Glomerular visceral epithelial cell (primary cell): Measurements from ENCODE around the gene DCST2.

Experiments used
- DNase-seq: peaks from one replicate; pipeline ENCODE4 v3.0.0-alpha.2; 2016; ENCODE audit errors: extremely low spot score

DCST2 gene

DNA sequence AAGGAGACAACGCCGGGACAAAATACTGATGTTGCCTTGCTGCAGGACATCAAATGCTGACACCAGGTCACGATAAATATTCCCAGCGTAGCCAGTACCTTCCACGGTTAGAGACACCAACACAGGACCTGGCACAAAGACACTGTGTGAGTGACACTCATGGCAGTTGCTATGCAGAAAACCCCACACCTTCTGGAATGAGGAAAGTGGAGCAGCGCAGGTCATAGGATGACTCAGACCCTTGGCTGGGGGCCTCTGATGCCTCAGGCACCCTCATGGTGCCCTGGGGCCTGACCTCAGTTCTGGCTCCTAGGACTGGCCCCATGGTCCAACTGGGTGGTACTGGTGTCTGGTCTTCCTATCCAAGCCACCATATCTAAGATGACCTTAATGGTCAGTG lies 7.0 kb downstream of the DCST2 start:
- peak; percentile 57 for DNase-seq

DNA sequence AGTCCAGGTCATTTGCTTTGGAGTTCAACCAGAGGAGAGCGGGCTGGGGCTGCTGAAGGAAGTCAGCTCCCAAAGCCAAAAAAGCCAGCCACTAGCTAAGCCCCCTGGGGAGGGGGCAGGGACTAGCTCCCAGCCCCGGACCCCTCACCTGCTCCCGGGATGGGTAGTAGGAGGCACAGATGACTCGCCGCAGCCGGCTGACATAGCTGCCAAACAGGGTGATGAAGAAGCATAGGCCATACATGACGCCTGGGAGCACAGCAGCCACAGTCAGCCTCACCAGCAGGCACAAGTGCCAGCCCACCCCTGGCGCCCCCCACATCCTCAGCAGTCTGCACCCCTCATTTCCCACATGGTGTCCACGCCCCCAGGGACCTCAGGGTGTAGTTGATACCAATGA lies 7.4 kb downstream of the DCST2 start:
- DNase-seq, result no peak

DNA sequence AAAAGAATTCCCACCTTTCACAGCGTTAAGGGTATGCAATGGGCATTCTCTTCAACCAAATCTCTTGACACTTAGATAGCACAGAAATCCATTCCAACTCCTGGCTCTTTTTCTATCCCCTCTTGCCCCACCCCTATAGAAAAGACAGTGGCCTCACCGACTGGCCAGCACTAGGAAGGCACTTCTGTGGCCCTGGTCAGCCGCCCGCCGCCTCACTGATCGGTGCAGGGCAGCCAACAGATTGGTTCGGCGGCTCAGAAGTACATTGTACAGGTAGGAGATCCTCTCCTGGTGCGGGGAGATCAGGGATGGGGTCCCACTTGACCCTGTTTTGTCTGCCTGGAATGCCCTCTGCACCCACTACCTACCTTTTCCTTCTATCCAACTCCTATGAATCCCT lies 9.3 kb downstream of the DCST2 start:
- no peak for DNase-seq

DNA sequence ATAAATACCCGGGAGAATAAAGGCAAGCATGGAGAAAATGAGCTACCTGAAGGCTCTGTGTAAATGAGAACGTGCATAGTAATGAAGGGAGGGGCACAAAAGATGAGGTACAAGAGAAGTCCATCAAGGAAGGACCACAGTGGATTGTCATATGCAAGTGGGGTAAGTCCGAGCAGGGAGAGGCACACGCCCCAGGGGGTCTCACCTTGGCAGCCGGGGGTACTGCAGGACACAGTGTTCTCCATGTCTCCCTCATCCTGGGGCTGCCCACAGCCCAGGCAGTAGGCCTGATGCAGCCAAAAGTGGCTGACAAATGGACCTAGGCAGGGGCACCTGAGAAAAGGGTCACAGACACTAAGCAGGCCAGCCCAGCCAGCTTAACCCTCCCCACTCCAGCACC lies 10.0 kb downstream of the DCST2 start:
- no peak for DNase-seq

DNA sequence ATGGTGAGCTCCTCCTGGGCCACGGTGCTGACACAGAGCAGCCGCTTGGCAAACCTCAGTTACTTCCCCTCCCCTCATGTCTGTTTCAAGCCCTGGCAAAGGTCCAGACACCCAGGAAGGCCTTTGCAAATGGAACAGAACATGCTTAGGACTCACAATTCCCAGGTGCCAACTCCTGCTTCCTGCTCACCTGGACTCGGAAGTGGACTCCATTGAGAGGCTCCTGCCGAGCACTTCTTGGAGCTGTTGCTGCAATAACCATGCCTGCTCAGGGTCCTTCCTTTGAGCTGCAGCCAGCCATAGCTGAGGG lies 10.7 kb downstream of the DCST2 start:
- DNase-seq, result peak; percentile 26

DNA sequence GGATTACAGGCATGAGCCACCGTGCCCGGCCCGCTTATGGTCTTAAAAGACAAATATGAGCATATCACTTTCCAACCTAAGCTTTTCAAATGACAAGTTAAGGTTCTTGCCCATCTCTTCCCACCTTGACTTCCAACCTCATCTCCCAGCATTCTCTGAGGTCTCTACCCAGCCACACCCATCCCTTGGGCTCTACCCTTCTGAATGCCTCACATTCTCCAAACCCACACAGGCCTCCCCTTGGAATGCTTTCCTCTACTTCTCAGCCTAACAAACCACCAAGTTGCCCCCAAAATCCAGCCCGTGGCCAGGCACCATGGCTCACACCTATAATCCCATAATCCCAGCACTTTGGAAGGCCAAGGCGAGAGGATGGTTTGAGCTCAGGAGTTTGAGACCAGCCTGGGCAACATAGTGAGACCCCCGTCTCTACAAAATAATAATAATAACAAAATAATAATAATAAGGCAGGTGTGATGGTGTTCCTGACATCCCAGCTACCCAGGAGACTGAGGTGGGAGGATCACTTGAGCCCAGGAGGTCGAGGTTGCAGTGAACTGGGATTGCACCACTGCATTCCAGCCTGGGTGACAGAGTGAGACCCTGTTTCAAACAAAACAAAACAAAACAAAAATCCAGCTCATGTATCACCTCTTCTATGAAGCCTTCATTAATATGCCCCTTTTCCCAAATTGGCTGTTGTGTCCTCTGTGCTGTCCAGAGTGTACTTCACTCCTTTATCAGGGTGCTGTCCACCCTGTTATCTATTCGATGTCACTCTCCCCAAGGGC lies 11.2 kb downstream of the DCST2 start:
- DNase-seq, result no peak

DNA sequence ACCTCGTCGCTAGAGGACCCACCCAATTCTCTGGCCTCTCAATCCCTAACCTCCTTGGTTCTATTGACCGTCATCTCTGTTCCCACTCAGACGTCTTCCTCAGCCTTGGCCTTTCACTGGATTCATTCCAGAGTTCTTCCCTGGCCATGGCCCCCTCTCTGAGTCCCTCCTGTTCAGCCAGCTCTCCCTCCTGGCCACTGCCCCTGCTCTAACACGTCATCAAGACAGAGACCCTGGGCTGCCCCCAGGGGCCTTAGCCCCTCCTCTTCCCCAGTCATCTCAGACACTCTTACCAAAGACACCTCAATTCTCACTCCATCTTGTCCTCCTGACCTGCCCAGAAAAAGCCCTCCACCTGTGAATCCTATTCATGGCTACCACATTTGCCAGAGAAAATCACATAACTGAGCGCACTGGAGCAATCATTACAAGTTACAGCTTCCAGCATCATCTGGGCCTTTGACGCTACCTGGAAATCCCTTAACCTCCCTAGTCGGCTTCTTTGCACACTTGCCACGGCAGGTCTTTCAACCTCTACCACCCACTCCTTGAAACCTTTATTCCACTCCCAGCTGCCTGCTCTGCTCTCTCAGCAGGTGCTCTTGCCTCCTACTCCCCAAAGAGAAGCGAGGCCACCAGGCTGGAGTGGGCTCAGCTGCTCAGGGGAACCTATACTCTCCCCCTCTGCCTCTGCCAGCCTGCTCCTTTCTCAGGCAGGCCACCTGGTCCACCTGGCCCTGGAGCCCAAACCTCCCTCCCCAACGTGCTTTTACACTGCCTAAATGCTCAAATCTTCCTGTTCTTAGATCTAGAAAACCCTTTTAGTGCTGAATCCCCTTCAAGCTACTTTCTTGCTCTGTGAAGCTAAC lies 14.0 kb downstream of the DCST2 start:
- no peak for DNase-seq

DNA sequence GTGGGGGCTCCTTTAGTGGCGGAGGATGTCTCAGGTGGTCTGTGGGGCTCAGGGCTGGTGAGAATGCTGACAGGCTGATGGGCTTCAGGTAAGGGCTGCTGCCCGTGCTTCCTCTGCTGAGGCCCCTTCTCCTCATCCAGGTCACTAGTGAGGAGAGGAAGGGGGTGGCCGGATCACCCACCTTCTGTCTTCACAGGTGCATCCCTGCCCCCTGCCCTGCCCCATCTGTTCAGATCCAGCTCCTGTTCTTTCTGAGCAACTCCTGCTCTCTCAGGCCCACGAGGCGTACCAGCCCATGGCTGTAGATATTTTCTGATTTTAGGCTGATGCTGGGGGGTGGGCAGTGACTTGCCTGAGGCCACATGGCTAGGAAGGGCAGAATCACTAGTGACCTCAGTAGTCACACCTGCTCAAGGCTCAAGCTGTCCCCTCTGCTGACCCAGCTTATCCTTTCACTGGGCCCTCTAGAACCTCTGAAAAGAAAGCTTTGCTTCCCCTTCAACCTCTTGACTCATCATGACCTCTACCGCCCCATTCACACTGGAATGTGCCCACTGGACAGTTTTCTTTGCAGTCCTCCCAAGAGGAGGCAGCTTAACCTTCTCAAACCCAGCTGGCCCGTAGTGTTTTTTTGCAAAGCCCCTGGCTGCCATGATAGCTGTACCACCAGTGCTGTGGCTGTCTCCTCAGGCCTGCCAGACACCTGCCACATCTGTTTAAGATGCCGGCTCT lies 14.8 kb downstream of the DCST2 start:
- DNase-seq, result no peak

DNA sequence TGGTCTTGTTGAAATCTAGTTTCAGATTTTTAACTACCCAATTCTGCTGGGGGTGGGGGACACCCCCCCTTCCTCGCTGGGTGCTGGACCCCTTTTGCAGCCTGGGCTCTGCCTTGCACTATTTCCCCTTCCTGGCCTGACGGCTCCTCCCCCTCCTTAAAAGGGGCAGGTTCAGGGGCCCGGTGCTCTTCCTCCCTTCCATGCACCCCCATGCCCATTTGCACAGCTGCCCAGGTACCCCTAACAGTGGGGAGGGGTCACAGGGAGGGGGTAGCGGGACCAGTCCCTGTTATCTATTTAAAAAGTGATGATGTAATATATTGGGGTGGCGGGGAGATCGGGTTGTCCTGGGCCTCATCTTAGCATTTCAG lies 15.7 kb downstream of the DCST2 start:
- no peak for DNase-seq

DNA sequence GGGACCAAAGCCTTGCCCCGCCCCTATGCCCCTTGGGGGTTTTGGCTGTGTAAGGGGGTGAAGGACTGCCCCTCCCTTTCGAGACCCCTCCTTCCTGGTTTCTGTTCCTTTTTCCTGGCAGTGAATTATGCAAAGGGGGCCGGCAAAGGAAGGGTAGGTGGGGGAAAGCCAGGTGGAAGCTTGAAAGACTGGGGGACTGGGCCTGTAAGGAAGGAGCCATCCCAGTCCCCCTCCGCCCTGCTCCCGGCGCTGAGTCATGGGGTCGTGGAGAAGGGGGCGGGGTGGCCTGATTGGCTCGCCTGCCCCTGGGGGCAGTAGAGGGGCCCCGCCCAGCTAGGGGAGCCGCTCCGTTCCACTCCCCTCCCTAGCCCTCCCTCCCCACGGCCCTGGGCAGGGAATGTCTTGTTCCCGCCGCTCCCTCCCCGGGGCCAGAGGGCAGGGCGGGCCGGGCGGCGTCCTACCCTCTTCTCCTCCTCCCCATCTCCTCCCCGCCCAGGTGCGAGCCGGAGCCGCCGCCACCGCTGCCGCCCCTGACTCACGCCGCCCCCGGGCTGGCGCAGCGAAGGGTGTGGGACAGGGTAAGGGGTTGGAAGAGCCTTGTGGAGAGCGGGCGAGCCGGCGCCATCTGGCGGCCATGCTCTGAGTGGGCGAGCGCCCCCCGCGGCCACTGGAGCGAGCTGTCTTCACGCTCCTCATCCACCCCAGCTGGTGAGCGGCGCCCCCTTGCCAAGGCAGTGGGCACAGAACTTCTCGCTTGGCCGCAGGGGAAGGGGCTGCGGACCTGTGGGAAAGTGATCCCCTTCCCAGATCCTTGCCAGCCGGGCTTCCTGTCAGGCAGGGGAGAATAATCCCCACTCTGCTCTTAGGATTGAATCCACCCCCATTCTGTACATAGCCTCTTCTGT lies 16.3 kb downstream of the DCST2 start:
- peak; percentile 97 for DNase-seq

DNA sequence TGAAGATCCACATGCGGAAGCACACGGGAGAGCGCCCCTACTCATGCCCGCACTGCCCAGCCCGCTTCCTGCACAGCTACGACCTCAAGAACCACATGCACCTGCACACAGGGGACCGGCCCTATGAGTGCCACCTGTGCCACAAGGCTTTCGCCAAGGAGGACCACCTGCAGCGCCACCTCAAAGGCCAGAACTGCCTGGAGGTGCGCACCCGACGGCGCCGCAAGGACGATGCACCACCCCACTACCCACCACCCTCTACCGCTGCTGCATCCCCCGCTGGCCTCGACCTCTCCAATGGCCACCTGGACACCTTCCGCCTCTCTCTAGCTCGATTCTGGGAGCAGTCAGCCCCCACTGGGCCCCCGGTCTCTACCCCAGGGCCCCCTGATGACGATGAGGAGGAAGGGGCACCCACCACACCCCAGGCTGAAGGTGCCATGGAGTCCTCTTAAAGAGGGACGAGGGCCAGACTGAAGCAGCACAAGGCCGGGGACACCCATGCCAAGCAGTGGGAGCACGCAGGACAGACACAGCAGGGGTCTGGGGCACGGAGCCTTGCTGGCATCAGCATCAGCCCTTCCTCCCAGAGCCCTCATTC lies 17.2 kb downstream of the DCST2 start:
- no peak for DNase-seq

DNA sequence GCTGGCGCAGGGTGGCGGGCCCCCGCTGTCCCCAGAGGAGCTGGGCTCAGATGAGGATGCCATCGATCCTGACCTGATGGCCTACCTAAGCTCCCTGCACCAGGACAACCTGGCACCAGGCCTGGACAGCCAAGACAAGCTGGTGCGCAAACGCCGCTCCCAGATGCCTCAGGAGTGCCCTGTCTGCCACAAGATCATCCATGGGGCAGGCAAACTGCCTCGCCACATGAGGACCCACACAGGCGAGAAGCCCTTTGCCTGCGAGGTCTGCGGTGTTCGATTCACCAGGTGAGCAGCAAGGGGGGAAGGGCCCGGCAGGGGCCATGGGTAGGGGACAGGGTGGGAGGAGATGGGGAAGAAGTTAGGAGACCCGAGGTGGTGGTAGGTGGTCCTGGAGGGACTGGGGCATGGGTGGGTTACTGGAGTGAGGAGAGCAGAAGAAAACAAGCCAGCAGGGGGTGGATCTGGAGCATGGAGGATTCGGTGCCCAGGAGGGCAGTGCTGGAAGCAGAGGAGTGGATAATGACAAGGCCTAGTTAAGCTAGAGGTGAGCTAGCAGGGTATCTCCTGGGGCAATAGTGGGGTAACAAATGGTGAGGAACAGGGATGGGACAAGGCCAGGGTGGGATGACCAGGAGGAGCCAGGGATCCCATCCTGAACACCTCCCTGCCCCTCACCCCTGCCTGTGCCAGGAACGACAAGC lies 17.9 kb downstream of the DCST2 start:
- DNase-seq, result no peak

DNA sequence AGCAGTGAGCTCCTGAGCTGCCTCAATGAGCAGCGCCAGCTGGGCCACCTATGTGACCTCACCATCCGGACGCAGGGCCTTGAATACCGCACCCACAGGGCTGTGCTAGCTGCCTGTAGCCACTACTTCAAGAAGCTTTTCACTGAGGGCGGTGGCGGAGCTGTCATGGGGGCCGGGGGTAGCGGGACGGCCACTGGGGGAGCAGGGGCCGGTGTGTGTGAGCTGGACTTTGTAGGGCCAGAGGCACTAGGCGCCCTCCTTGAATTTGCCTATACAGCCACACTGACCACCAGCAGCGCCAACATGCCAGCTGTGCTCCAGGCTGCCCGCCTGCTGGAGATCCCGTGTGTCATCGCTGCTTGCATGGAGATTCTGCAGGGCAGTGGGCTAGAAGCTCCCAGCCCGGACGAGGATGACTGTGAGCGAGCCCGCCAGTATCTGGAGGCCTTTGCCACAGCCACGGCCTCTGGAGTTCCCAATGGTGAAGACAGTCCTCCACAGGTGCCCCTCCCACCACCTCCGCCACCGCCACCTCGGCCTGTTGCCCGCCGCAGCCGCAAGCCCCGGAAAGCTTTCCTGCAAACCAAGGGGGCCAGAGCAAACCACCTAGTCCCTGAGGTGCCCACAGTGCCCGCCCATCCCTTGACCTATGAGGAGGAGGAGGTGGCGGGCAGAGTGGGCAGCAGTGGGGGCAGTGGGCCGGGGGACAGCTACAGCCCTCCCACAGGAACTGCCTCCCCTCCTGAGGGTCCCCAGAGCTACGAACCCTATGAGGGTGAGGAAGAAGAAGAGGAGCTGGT lies 18.7 kb downstream of the DCST2 start:
- no peak for DNase-seq

DNA sequence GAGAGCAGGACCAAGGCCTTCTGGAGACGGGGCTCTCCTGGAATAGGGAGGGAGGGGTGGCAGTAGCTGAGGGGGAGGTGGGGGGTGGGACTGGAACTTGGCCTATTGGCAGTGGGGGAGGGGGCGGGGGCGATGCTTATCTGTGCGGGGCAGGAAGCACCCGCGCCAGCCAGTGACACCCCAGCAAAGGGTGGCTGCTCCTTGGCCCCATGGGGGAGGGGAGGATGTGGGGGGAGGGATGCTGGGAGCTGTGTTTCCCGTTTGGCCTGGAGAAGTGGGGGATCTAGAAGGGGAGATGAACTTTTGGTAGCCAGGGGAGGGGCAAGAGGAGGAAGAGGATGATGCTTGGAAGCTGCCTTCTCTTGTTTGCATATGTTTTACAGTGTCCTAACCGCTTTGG lies 19.9 kb downstream of the DCST2 start:
- no peak for DNase-seq

DNA sequence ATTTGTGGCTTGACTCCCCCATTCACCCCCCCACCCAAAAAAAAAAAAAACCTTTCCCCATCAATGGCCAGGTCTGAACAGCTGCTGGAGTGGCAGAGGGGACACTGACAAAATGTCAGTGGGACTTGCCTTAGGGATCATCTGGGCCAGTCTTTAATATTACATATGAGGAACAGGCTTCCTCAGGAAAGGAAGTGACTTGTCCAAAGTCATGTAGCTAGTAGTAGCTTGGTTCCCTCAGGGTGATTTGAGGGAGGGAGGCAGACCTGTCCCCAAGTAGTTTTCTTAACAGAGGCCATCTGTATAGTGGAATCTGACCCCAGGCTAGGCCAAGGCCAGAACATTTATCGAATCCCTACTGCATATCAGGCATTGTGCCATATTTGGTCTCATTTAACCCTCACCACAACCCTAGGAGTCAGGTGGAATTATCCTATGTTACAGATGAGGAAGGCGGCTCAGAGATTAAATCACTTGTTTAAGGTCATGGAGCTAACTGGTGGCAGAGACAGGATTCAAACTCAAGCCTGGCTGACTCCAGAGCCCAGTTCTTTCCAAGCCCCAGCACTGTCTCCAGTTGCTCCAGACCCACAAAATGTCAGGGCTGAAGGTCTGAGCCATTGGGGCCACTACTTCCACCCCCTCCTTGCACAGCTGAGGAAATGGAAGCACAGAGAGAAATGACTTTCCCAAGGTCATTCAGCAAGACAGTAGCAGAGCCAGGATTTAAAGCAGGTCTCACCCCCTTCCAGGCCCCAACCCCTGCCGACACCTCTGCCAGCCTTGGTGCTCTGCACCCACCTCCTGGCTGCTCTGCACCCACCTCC lies 20.6 kb downstream of the DCST2 start:
- no peak for DNase-seq

DNA sequence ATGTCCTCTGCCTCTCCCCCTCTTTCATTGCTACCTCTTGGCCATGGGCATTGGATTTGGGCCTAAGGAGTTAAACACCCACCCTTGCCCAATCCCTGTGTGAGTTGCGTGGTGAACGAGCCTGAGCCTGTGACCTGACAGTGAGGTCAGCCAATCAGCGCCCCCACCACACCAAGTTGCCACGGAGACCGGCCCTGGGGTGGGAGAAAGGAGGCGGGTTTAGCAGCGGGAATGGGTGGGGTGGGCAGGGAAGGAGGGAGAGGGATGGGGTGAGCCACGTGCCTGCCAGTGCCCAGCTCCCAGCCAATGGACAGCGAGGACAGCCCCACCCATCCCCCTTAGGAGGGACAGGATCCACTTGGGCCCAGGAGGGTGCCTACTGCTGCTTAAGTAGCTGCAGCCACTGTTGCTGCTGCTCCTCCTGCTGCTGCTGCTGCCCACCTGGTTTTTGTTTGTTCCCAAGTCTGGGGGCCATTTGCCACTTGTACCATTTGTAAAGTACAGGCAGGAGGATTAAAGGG lies 21.5 kb downstream of the DCST2 start:
- DNase-seq, result no peak

DNA sequence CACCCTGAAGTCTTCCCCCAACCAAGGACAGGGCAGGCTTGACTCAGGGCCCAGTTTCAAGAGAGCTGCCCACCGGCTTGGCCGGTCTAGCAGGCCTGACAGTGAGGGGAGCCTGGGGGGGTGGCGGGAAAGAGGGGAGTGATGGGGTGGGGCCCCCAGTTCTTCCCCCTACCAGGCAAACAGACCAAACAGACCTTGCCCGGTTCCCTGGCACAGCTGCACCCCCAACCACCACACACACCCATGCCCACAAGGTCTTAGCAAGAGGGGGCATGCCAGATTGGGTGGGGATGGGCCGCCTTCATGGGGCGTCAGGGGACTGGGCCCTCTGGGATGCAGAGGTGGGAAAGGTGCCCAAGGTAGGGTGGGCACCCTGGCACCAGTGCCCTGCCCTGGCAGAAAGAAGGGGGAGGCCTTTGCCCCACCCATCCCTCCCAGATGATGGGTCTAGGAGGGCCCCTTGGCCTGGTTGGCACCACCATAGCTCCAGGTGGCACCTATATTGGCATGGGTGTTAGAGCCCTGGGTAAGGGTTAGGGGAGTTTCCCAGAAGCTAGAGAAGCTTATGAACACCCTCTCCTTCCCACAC lies 22.1 kb downstream of the DCST2 start:
- DNase-seq, result no peak

DNA sequence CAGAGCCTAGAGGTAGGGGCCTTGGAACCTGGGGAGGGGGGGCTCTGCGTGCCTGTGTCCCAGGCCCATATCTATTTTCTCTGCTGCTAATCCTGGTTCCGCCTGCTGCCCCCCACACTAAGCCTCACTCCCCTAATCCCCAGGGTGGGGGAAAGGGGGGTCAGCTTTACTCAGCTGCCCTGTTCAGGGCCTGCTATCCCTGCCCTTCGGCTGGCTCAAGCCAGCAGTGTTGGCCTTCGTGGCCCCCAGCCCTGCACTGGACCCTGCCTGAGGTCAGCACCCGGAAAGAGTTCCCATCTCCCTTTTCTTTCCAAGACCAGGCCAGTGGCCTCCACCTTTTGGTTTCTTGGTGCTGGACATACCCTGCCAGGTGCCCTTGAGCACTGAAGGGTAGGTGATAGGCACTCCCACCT lies 22.6 kb downstream of the DCST2 start:
- no peak for DNase-seq
